Measurements from ENCODE around the gene ATP13A2.

Gene ATP13A2

DNA sequence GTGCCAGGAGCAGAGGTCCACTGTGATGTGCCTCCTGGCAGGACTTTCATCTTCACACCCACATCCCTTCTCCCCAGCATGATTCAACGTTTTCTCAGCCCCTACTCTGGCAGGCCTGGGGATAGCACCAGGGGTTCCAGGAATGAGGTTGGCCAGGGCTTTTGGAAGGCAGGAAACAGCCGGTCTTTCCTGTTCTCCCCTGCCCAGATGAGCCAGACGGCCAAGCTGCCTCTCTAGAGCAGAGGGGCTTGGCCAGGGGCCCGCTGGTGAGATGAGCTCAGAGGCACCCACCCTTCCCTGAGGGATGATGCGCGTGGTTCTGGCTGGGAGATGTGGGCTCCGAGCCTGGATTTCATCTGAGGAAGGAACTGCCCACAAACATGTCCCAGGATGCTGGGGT lies 27.0 kb downstream of the ATP13A2 start:
- H3K27ac ChIP-seq (ENCODE audit: low read depth, low read length), result no peak overlapping the region
- H3K36me3 ChIP-seq (ENCODE audit: control insufficient read depth in 5 of 5, insufficient read depth in 5 of 5, low read length in 5 of 5), result peaks cover 0 to 39% (median 32%) of the 10 kb centered on the region in 5 donors
- H3K9ac ChIP-seq (ENCODE audit: low read length in 5 of 5), result peak overlapping the region in 2 of 5 donors; percentile 55 to 62
- H3K9me3 ChIP-seq (ENCODE audit: control insufficient read depth in 5 of 5, low read length in 5 of 5), result no peaks in the 10 kb centered on the region
- peaks cover 0 to 5% (median under 1%) of the 10 kb centered on the region in 5 donors for H3K27me3 ChIP-seq (ENCODE audit: control insufficient read depth in 5 of 5, insufficient read depth in 4 of 5, low read length in 5 of 5)
- H3K4me1 ChIP-seq (ENCODE audit: control insufficient read depth in 5 of 5, insufficient read depth in 5 of 5, low read length in 5 of 5), result peaks cover 2 to 19% (median 11%) of the 10 kb centered on the region in 5 donors
- no peak overlapping the region for H3K4me3 ChIP-seq (ENCODE audit: low read depth in 1 of 5, low read length in 5 of 5)

DNA sequence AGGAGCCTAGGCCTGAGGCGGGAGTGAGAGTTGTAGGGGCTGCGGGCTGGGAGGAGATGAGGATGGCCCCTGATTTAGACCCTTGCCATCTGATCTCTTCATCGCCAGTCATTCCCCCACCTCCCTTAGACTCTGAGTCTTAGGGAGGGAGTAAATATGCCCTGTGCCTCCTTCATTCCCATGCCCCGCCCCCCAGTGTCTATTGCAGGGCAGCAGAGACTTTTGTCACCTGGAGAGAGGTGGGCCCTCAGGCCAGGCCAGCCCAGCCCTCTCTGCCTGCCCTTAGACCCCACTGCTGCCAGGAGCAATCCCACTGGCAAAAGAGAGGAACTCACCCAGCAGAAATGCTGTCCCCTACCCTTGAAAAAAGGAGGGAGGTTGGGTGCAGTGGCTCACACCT lies 28.1 kb downstream of the ATP13A2 start:
- Histone ChIP-seq H3K4me1 (ENCODE audit: control insufficient read depth in 5 of 5, insufficient read depth in 5 of 5, low read length in 5 of 5) (peaks cover 2 to 30% (median 21%) of the 10 kb centered on the region in 5 donors), H3K27ac (ENCODE audit: low read depth, low read length) (no peak overlapping the region), H3K9me3 (ENCODE audit: control insufficient read depth in 5 of 5, low read length in 5 of 5) (no peaks in the 10 kb centered on the region), H3K4me3 (ENCODE audit: low read depth in 1 of 5, low read length in 5 of 5) (no peak overlapping the region), H3K27me3 (ENCODE audit: control insufficient read depth in 5 of 5, insufficient read depth in 4 of 5, low read length in 5 of 5) (peaks cover 0 to 5% (median 3%) of the 10 kb centered on the region in 5 donors), H3K36me3 (ENCODE audit: control insufficient read depth in 5 of 5, insufficient read depth in 5 of 5, low read length in 5 of 5) (peaks cover 0 to 29% (median 27%) of the 10 kb centered on the region in 5 donors), H3K9ac (ENCODE audit: low read length in 5 of 5) (no peak overlapping the region)

DNA sequence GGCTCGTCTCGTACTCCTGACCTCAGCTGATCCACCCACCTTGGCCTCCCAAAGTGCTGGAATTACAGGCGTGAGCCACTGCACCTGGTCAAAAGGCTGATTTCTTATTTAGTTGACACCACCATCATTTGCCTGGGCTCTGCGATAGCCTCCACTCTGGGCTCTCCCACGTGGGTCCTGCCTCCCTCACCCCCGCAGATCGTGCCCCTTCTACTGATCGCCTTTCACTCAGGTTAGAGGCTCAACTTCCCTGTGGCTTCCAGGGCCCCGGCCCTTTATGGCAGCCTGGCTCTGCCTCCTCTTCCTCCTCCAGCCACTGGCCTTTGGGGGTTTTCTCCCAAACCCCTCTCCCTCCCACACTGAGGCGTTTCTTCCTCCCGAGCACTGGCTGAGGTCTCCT lies 28.8 kb downstream of the ATP13A2 start:
- H3K36me3 ChIP-seq (ENCODE audit: control insufficient read depth in 5 of 5, insufficient read depth in 5 of 5, low read length in 5 of 5), result peaks cover 0 to 24% (median 22%) of the 10 kb centered on the region in 5 donors
- H3K4me3 ChIP-seq (ENCODE audit: low read depth in 1 of 5, low read length in 5 of 5), result no peak overlapping the region
- H3K9ac ChIP-seq (ENCODE audit: low read length in 5 of 5), result no peak overlapping the region
- H3K4me1 ChIP-seq (ENCODE audit: control insufficient read depth in 5 of 5, insufficient read depth in 5 of 5, low read length in 5 of 5), result peaks cover 2 to 37% (median 27%) of the 10 kb centered on the region in 5 donors
- no peaks in the 10 kb centered on the region for H3K9me3 ChIP-seq (ENCODE audit: control insufficient read depth in 5 of 5, low read length in 5 of 5)
- peaks cover 0 to 5% (median 3%) of the 10 kb centered on the region in 5 donors for H3K27me3 ChIP-seq (ENCODE audit: control insufficient read depth in 5 of 5, insufficient read depth in 4 of 5, low read length in 5 of 5)
- no peak overlapping the region for H3K27ac ChIP-seq (ENCODE audit: low read depth, low read length)

DNA sequence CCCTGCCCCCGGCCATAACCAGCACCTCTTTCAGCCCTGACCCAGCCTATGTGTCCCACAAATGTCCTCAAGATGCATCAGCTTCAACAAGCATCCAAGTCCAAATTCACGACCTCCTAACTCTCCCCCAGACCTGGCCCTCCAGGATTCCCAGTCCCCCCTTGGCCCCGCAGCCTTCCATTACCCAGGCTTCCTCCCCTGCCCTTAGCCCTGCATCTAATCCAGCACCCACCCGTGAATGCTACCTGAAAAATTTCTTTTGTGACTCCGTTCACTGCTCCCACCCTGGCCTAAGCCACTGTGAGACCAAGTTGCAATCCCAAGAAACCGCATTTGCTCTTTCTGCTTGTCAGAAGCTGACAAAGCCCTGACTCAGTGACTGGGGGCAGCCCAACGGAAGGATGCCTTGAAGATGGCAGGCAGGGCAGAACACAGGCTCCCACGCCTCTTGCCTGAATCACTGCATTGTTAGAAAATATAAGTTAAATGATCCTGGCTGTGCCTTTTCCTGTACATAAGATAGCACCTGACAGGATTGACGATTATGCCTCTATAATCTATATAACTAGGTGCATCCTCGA lies 30.4 kb downstream of the ATP13A2 start:
- H3K4me1 ChIP-seq (ENCODE audit: control insufficient read depth in 5 of 5, insufficient read depth in 5 of 5, low read length in 5 of 5), result peaks cover 2 to 39% (median 27%) of the 10 kb centered on the region in 5 donors
- H3K36me3 ChIP-seq (ENCODE audit: control insufficient read depth in 5 of 5, insufficient read depth in 5 of 5, low read length in 5 of 5), result peaks cover 0 to 9% (median 8%) of the 10 kb centered on the region in 5 donors
- H3K4me3 ChIP-seq (ENCODE audit: low read depth in 1 of 5, low read length in 5 of 5), result no peak overlapping the region
- peaks cover 0 to 5% (median 3%) of the 10 kb centered on the region in 5 donors for H3K27me3 ChIP-seq (ENCODE audit: control insufficient read depth in 5 of 5, insufficient read depth in 4 of 5, low read length in 5 of 5)
- no peak overlapping the region for H3K9ac ChIP-seq (ENCODE audit: low read length in 5 of 5)
- no peak overlapping the region for H3K27ac ChIP-seq (ENCODE audit: low read depth, low read length)
- no peaks in the 10 kb centered on the region for H3K9me3 ChIP-seq (ENCODE audit: control insufficient read depth in 5 of 5, low read length in 5 of 5)

DNA sequence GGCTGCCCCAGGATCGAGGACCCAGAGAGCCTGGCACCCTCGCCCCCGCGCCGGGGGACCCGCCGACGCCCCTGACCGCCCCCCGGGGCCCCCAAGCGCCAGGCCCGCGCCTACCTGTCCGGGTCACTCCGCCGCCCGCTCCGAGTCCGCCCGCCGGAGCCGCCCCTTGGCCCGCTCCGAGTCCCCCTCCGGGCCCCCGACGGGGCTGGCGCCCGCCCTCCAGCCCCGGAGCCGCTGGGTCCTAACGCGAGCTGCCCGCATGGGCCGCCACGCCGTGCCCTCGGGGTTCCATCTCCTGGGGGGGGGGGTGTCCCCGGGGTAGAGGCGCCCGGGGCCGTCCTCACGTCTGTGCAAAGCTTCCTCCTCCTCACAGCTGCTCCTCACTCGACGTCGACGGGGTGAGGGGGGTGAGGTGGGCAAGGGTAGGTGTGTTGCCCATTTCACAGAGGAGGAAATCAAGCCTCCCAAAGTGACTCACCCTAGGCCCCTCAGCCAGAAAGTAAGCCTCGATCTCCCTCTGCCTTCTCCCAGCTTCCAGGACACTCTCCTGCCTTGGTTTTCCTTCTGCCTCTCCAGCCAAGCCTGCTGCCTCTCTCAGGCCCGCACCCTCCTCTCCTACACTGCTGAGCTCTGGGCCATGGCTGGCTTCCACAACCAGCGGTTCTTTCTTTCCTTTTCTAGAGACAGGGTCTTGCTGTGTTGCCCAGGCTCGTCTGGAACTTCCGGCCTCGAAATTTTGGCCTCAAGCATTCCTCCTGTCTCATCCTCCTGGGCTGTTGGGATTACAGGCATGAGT lies 31.1 kb downstream of the ATP13A2 start, which contains the start of gene MFAP2:
Gene MFAP2 (minus strand): TSS at position 148 of the 796 bp plus-strand sequence. CDS start 2,347 bp downstream, outside the sequence.
- Histone ChIP-seq H3K4me1 (ENCODE audit: control insufficient read depth in 5 of 5, insufficient read depth in 5 of 5, low read length in 5 of 5) (peaks cover 2 to 39% (median 27%) of the 10 kb centered on the region in 5 donors), H3K4me3 (ENCODE audit: low read depth in 1 of 5, low read length in 5 of 5) (peak within 1 kb of the TSS in 4 of 5 donors; percentile 6 to 58 (median 30)), H3K27ac (ENCODE audit: low read depth, low read length) (no peak within 1 kb of the TSS), H3K9me3 (ENCODE audit: control insufficient read depth in 5 of 5, low read length in 5 of 5) (no peaks in the 10 kb centered on the region), H3K9ac (ENCODE audit: low read length in 5 of 5) (peak within 1 kb of the TSS in 2 of 5 donors; percentile 20 to 48), H3K27me3 (ENCODE audit: control insufficient read depth in 5 of 5, insufficient read depth in 4 of 5, low read length in 5 of 5) (peaks cover 0 to 5% (median 3%) of the 10 kb centered on the region in 5 donors), H3K36me3 (ENCODE audit: control insufficient read depth in 5 of 5, insufficient read depth in 5 of 5, low read length in 5 of 5) (peaks cover 0 to 2% (median under 1%) of the 10 kb centered on the region in 5 donors)

DNA sequence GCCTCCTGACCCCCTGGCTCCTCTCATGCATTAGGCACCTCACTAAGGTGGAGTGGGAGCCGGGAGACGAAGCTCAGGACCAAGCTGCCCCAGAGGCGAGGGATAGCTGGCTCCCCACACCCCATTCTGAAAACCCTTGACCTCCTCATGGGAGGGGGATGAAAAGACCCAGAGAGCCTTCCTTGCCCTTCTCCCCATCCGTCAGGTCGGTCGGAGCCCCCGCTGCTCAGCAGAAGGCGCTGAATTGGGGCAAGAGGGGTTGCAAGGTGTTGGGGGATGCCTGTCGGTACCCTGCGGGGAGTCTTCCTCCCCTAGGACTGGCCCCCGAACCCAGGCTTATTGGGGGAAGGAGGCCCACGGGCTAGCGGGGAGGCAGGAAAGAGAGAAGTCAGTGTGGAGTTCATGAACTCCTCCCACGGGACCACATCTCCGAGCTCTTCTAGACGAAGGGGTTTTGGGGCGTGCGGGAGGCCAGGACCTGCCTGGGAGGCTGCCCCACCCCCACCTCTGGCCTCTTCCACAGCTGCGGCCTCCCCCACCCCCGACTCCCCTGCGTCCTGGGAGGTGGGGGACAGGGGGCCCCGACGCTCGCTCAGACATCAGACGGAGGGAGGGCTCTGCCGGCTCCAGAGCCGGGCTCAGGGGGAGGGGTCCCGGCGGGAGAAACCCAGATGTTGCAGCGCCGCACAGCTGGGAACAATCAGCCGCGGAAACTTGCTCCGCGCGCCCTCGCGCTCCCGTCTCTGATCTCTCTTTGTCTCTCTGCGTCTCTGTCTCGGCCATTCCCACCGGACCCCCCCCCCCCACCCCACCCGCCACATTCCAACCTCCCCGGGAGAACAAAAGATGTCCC lies 32.0 kb downstream of the ATP13A2 start:
- H3K27me3 ChIP-seq (ENCODE audit: control insufficient read depth in 5 of 5, insufficient read depth in 4 of 5, low read length in 5 of 5), result peaks cover 0 to 5% (median 3%) of the 10 kb centered on the region in 5 donors
- no peaks in the 10 kb centered on the region for H3K9me3 ChIP-seq (ENCODE audit: control insufficient read depth in 5 of 5, low read length in 5 of 5)
- no peak overlapping the region for H3K27ac ChIP-seq (ENCODE audit: low read depth, low read length)
- H3K36me3 ChIP-seq (ENCODE audit: control insufficient read depth in 5 of 5, insufficient read depth in 5 of 5, low read length in 5 of 5), result no peaks in the 10 kb centered on the region
- H3K9ac ChIP-seq (ENCODE audit: low read length in 5 of 5), result peak overlapping the region in 2 of 5 donors; percentile 29 to 48
- peaks cover 2 to 42% (median 30%) of the 10 kb centered on the region in 5 donors for H3K4me1 ChIP-seq (ENCODE audit: control insufficient read depth in 5 of 5, insufficient read depth in 5 of 5, low read length in 5 of 5)
- peak overlapping the region in 4 of 5 donors; percentile 6 to 58 (median 30) for H3K4me3 ChIP-seq (ENCODE audit: low read depth in 1 of 5, low read length in 5 of 5)

DNA sequence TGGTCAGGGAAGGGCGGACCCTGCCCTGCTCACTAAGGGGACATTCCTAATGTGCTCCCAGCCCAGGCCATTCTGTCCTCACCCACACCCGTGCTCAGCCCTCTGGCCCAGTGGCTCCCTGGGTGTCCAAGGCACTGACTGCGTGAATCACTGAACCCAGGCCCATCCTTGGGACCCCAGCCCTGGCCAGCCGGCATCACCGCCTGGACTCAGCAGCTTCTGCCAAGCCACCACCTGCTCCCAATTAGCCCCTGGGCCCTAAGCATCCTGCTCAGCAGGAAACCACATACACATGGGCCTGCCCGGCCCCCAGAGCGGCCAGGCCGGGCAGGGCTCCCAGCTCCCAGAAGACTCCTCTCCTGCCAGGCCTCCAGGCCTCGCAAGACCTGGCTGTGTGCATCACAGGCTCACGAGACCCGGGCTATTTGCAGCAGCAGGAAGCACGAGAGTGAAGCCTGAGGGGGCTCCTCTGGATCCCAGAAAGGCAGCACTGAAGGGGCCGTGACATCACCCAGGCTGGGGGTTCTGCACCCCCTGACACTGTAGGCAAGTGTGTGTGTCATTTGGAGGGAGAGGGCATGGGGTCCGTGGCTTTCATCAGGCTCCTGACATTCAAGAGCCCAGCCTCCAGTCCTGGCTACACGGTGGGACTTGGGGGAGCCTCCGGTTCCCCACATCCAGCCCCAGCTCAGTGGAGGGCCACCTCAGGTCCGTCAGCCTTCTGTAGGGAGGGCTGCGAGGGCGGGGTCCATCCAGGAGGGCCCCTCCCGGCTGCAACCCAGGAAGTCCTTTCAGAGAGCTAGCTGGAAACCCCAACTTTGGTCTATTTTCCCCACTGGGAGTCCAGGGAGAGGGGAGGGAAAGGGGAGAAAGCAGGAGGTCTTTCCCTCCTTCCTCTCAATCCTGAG lies 32.9 kb downstream of the ATP13A2 start:
- Histone ChIP-seq H3K4me3 (ENCODE audit: low read depth in 1 of 5, low read length in 5 of 5) (peak overlapping the region in 4 of 5 donors; percentile 6 to 43 (median 16)), H3K9ac (ENCODE audit: low read length in 5 of 5) (peak overlapping the region in 2 of 5 donors; percentile 29 to 48), H3K36me3 (ENCODE audit: control insufficient read depth in 5 of 5, insufficient read depth in 5 of 5, low read length in 5 of 5) (no peaks in the 10 kb centered on the region), H3K27me3 (ENCODE audit: control insufficient read depth in 5 of 5, insufficient read depth in 4 of 5, low read length in 5 of 5) (peaks cover 0 to 5% (median 3%) of the 10 kb centered on the region in 5 donors), H3K9me3 (ENCODE audit: control insufficient read depth in 5 of 5, low read length in 5 of 5) (no peaks in the 10 kb centered on the region), H3K4me1 (ENCODE audit: control insufficient read depth in 5 of 5, insufficient read depth in 5 of 5, low read length in 5 of 5) (peaks cover 0 to 34% (median 24%) of the 10 kb centered on the region in 5 donors), H3K27ac (ENCODE audit: low read depth, low read length) (no peak overlapping the region)

DNA sequence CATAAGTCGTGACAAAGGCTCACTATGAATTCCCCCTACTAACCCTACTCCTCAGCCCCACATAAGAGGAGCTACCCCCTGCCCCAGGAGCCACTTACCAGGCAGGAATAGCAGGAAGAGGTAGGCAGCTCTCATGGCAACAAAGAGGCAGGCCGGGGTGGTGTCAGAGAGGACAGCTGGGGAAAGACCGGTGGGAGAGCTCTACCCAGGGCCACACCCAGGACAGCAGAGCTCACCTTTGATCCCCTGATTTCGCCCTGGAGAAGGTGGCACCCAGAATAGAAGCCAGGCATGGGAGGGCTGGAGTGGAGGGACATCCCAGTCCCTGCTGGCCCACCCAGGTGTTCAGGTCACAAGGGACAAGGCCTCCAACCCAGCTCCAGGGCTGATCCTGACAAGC lies 33.6 kb downstream of the ATP13A2 start:
- peaks cover 0 to 5% (median 3%) of the 10 kb centered on the region in 5 donors for H3K27me3 ChIP-seq (ENCODE audit: control insufficient read depth in 5 of 5, insufficient read depth in 4 of 5, low read length in 5 of 5)
- H3K4me3 ChIP-seq (ENCODE audit: low read depth in 1 of 5, low read length in 5 of 5), result no peak overlapping the region
- H3K4me1 ChIP-seq (ENCODE audit: control insufficient read depth in 5 of 5, insufficient read depth in 5 of 5, low read length in 5 of 5), result peaks cover 0 to 34% (median 24%) of the 10 kb centered on the region in 5 donors
- peaks cover 0 to 3% (median 0%) of the 10 kb centered on the region in 5 donors for H3K36me3 ChIP-seq (ENCODE audit: control insufficient read depth in 5 of 5, insufficient read depth in 5 of 5, low read length in 5 of 5)
- H3K9me3 ChIP-seq (ENCODE audit: control insufficient read depth in 5 of 5, low read length in 5 of 5), result no peaks in the 10 kb centered on the region
- H3K27ac ChIP-seq (ENCODE audit: low read depth, low read length), result no peak overlapping the region
- H3K9ac ChIP-seq (ENCODE audit: low read length in 5 of 5), result peak overlapping the region in 1 of 5 donors; percentile 43

DNA sequence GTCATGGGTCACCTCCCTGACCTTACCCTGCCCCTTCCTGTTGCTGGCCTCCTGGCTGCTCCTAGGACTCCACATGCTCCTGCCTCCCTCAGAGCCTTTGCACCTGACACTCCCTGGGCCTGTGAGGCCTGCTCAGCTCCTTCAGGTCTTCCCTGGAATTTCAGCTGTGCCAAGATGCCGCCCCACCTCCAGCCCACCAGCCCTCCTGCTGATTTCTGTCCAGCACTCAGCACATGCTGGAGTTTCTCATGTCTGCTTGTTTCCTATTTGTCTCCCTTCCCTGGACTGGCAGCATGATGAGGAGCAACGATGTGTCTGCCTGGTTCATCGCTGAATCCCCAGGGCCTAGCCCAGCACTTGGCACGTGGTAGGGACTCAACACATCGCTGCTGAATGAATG lies 34.4 kb downstream of the ATP13A2 start:
- no peak overlapping the region for H3K27ac ChIP-seq (ENCODE audit: low read depth, low read length)

More for the DNA sequence above, 34.4 kb downstream of the ATP13A2 start:
- H3K27me3 ChIP-seq (ENCODE audit: control insufficient read depth in 5 of 5, insufficient read depth in 4 of 5, low read length in 5 of 5), result peaks cover 0 to 5% (median 3%) of the 10 kb centered on the region in 5 donors
- no peak overlapping the region for H3K9ac ChIP-seq (ENCODE audit: low read length in 5 of 5)
- H3K9me3 ChIP-seq (ENCODE audit: control insufficient read depth in 5 of 5, low read length in 5 of 5), result no peaks in the 10 kb centered on the region
- H3K4me3 ChIP-seq (ENCODE audit: low read depth in 1 of 5, low read length in 5 of 5), result no peak overlapping the region
- H3K36me3 ChIP-seq (ENCODE audit: control insufficient read depth in 5 of 5, insufficient read depth in 5 of 5, low read length in 5 of 5), result peaks cover 0 to 3% (median 0%) of the 10 kb centered on the region in 5 donors
- peaks cover 0 to 34% (median 24%) of the 10 kb centered on the region in 5 donors for H3K4me1 ChIP-seq (ENCODE audit: control insufficient read depth in 5 of 5, insufficient read depth in 5 of 5, low read length in 5 of 5)
